IMR-90 (cell line): ENCODE measurements around the gene DNAAF2.

ENCODE experiments used
- CEBPB ChIP-seq: IDR thresholded peaks from 2 replicates; pipeline ENCODE4 v1.6.1; 2012; ENCODE audit warnings: low read depth, low read length, improper control_type of control experiment
- CHD1 ChIP-seq: IDR thresholded peaks from 2 replicates; pipeline ENCODE4 v1.6.1; 2012; ENCODE audit warnings: low read depth, low read length, improper control_type of control experiment
- CTCF ChIP-seq: conservative IDR thresholded peaks from 2 replicates; pipeline ENCODE4 v1.5.1; 2012; ENCODE audit warnings: mild to moderate bottlenecking, low read depth, low read length, improper control_type of control experiment
- MAZ ChIP-seq: IDR thresholded peaks from 2 replicates; pipeline ENCODE4 v1.6.1; 2012; ENCODE audit warnings: low read depth, mild to moderate bottlenecking, low read length, improper control_type of control experiment, moderate library complexity, borderline replicate concordance
- MXI1 ChIP-seq: IDR thresholded peaks from 2 replicates; pipeline ENCODE4 v1.6.1; 2012; ENCODE audit warnings: low read depth, mild to moderate bottlenecking, low read length, moderate library complexity, borderline replicate concordance
- POLR2A ChIP-seq: IDR thresholded peaks from 2 replicates; pipeline ENCODE4 v1.6.1; 2012; ENCODE audit warnings: mild to moderate bottlenecking, low read depth, low read length
- RAD21 ChIP-seq: IDR thresholded peaks from 2 replicates; pipeline ENCODE4 v1.6.1; 2012; ENCODE audit warnings: low read length, improper control_type of control experiment
- RCOR1 ChIP-seq: IDR thresholded peaks from 2 replicates; pipeline ENCODE4 v1.6.1; 2012; ENCODE audit warnings: mild to moderate bottlenecking, low read length, improper control_type of control experiment; ENCODE audit not compliant: insufficient replicate concordance
- RFX5 ChIP-seq: IDR thresholded peaks from 2 replicates; pipeline ENCODE4 v1.8.0; 2012; ENCODE audit warnings: low read depth, mild to moderate bottlenecking, low read length, moderate library complexity
- SMC3 ChIP-seq: fragments of 150-350 bp; IDR thresholded peaks from 2 replicates; pipeline ENCODE4 v1.6.1; 2016; ENCODE audit warnings: low read depth, mild to moderate bottlenecking, antibody characterized with exemption, low read length, moderate library complexity
- TF ChIP-seq, protein P1 (sequence below): fragments of 150-350 bp; IDR thresholded peaks from 2 replicates; pipeline ENCODE4 v1.6.1; 2017; ENCODE audit warnings: mild to moderate bottlenecking, antibody characterized with exemption, low read length, low read depth
- TF ChIP-seq, protein P2 (sequence below): fragments of 150-350 bp; IDR thresholded peaks from 2 replicates; pipeline ENCODE4 v1.6.1; 2016; ENCODE audit warnings: low read depth, mild to moderate bottlenecking, low read length, moderate library complexity, borderline replicate concordance

GRCh38 chr14:49654511-49654910 lies 19.5 kb upstream of the DNAAF2 start:
- TF ChIP-seq CTCF, result no peak
- TF ChIP-seq, protein P1, sequence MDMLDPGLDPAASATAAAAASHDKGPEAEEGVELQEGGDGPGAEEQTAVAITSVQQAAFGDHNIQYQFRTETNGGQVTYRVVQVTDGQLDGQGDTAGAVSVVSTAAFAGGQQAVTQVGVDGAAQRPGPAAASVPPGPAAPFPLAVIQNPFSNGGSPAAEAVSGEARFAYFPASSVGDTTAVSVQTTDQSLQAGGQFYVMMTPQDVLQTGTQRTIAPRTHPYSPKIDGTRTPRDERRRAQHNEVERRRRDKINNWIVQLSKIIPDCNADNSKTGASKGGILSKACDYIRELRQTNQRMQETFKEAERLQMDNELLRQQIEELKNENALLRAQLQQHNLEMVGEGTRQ, result no peak
- TF ChIP-seq POLR2A, result no peak
- TF ChIP-seq SMC3, result no peak
- no peak for TF ChIP-seq MAZ
- TF ChIP-seq RAD21, result no peak
- no peak for TF ChIP-seq RCOR1
- TF ChIP-seq CHD1, result no peak
- TF ChIP-seq, protein P2, sequence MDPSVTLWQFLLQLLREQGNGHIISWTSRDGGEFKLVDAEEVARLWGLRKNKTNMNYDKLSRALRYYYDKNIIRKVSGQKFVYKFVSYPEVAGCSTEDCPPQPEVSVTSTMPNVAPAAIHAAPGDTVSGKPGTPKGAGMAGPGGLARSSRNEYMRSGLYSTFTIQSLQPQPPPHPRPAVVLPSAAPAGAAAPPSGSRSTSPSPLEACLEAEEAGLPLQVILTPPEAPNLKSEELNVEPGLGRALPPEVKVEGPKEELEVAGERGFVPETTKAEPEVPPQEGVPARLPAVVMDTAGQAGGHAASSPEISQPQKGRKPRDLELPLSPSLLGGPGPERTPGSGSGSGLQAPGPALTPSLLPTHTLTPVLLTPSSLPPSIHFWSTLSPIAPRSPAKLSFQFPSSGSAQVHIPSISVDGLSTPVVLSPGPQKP, result no peak
- no peak for TF ChIP-seq MXI1
- TF ChIP-seq CEBPB, result no peak
- no peak for TF ChIP-seq RFX5
